D721Med (cell line): ENCODE results near the gene DAB2IP.

ENCODE experiments used
- DNase-seq: peaks from one replicate; pipeline ENCODE4 v3.0.0; 2011; ENCODE audit warnings: low spot score; ENCODE audit not compliant: insufficient read length
- FAIRE-seq: peaks from 2 replicates; lab custom pipeline; 2011; peaks lifted over from hg19 to GRCh38; lab: Jason Lieb, UNC
- CTCF ChIP-seq: IDR thresholded peaks from 2 replicates; pipeline ENCODE4 v1.5.1; 2012; ENCODE audit warnings: mild to moderate bottlenecking, control low read depth; ENCODE audit not compliant: insufficient read depth; ENCODE audit errors: missing control alignments

DAB2IP gene

GRCh38 chr9:121781701-121782464 lies 130.4 kb downstream of the DAB2IP start:
- DNase-seq (no peak), FAIRE-seq (no peak)
- TF ChIP-seq CTCF, result no peak

GRCh38 chr9:121782514-121783110 lies 131.2 kb downstream of the DAB2IP start:
- no peak for FAIRE-seq
- DNase-seq, result no peak
- TF ChIP-seq CTCF, result no peak

- DNase-seq (no peak), FAIRE-seq (no peak)
- no peak for TF ChIP-seq CTCF
Observed at GRCh38 chr9:121783111-121783510, 131.7 kb downstream of the DAB2IP start.

- no peak for FAIRE-seq
Observed at GRCh38 chr9:121783521-121784507, 132.4 kb downstream of the DAB2IP start.

GRCh38 chr9:121784731-121785411 lies 133.4 kb downstream of the DAB2IP start:
- no peak for FAIRE-seq
- DNase-seq, result no peak
- TF ChIP-seq CTCF, result no peak

More at GRCh38 chr9:121783521-121784507, 132.4 kb downstream of the DAB2IP start:
- DNase-seq, result no peak
- TF ChIP-seq CTCF, result no peak

GRCh38 chr9:121785673-121786542 lies 134.5 kb downstream of the DAB2IP start:
- TF ChIP-seq CTCF, result no peak
- FAIRE-seq (no peak), DNase-seq (no peak)
